Activated naive CD4-positive, alpha-beta T cell treated with anti-CD3 and anti-CD28 coated beads, Interleukin-2, amount 50 U/mL, for 72 hours (primary cell): ENCODE measurements around the gene ESX1. TPM values are rescaled to one million over a fixed set of nuclear protein-coding genes. Genes with fewer than 3 reads are reported as not detected.

Experiments
- total RNA-seq, 2 donors: library from RNA; stranded (reverse); gene quantifications; one replicate each; pipeline ENCODE4 v1.2.3, GENCODE V29; 2022

Gene ESX1
- total RNA-seq, 2 donors from 2014 or later: not detected

Other genes starting within 250 kb of the ESX1 start
- not detected for gene H2BW1, start 241.2 kb downstream of the ESX1 start, total RNA-seq
- not detected for gene H2BW2, start 215.0 kb downstream of the ESX1 start, total RNA-seq
- gene TMSB15C, start 178.7 kb downstream of the ESX1 start, total RNA-seq: 1 to 10 TPM; 2.8 to 4.5 TPM
- 1 to 10 TPM in 1 of 2 donors, under 1 TPM in 1; 0.18 to 1.9 TPM for gene ZCCHC18, start 142.4 kb downstream of the ESX1 start, total RNA-seq
- gene SLC25A53, start 97.9 kb downstream of the ESX1 start, total RNA-seq: 1 to 10 TPM; 4.2 to 8.1 TPM
- 10 to 100 TPM in 1 of 2 donors, 1 to 10 TPM in 1; 7.3 to 10.6 TPM for gene FAM199X, start 88.5 kb downstream of the ESX1 start, total RNA-seq